Measurements from ENCODE around the gene LRRC8B. TPM values are rescaled to one million over a fixed set of nuclear protein-coding genes. Genes with fewer than 3 reads are reported as not detected.

The LRRC8B gene
- total and polyA plus RNA-seq, 11 donors: 0.91 to 10.4 (median 4.7) TPM

DNA sequence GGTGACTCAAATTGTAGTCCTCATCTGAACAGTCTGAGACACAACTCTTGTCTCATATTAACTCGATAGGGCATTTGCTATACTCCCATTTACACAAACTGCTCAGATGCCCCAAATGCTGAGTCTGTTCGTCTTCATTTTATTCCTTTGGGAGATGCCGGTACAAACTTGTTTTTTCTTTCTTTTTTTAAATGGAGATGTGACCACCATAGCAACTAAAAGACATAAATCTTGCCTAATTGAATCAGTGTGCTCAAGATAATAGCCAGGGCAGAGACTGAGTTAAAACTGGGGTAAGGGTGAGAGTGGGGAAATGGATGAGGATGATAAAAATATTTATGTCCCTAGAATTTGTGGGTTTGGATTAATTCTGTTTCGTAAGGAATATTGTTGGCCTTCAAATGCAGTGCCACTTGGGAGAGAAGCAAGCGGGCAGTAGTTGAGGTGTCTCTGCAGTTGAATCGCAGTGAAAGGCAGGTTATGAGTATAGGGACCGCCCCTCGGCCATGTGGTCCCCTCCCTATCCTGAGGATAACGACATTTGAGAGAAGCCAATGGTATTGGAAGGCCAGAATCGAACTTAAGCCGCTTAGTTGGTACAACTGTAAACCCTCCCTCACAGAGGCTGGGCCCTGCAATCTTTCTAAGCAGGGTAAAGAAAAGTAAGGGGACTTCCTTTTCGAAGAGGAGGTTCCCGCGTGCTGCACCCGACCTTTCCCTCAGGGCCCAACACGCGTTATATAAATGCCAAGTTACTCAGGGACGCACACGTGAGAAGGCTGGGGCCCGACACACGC lies 859 bp upstream of the LRRC8B start:
- Histone ChIP-seq H3K36me3 (peaks cover 0 to 8% (median 0%) of the 10 kb centered on the region in 9 donors), H3K27me3 (no peaks in the 10 kb centered on the region), H3K27ac (peak overlapping the region; percentile 58 to 95 (median 91)), H3K4me3 (peak overlapping the region; percentile 76 to 97 (median 94)), H3K4me1 (peaks cover 0 to 44% (median 12%) of the 10 kb centered on the region in 12 donors), H3K9me3 (no peaks in the 10 kb centered on the region)
- intact Hi-C loops (cut with DNase I): loop anchor here in 7 of 10 donors (1.0 to 10.0 kb wide), 8 partner anchors 45 to 240 kb away; no protein-coding TSS in a partner anchor
- no peak for TF ChIP-seq POLR2A (IDR thresholded peaks at IDR 0.05)
- TF ChIP-seq, protein P1, sequence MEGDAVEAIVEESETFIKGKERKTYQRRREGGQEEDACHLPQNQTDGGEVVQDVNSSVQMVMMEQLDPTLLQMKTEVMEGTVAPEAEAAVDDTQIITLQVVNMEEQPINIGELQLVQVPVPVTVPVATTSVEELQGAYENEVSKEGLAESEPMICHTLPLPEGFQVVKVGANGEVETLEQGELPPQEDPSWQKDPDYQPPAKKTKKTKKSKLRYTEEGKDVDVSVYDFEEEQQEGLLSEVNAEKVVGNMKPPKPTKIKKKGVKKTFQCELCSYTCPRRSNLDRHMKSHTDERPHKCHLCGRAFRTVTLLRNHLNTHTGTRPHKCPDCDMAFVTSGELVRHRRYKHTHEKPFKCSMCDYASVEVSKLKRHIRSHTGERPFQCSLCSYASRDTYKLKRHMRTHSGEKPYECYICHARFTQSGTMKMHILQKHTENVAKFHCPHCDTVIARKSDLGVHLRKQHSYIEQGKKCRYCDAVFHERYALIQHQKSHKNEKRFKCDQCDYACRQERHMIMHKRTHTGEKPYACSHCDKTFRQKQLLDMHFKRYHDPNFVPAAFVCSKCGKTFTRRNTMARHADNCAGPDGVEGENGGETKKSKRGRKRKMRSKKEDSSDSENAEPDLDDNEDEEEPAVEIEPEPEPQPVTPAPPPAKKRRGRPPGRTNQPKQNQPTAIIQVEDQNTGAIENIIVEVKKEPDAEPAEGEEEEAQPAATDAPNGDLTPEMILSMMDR (IDR thresholded peaks at IDR 0.05): no peak
- peak in 1 of 5 donors; percentile 40 for DNase-seq
- 22 to 24% (median 22%) methylated on average over 21 of the region's 21 CpGs for WGBS, 4 donors
- ATAC-seq: peak; percentile 8 to 60 (median 18)

DNA sequence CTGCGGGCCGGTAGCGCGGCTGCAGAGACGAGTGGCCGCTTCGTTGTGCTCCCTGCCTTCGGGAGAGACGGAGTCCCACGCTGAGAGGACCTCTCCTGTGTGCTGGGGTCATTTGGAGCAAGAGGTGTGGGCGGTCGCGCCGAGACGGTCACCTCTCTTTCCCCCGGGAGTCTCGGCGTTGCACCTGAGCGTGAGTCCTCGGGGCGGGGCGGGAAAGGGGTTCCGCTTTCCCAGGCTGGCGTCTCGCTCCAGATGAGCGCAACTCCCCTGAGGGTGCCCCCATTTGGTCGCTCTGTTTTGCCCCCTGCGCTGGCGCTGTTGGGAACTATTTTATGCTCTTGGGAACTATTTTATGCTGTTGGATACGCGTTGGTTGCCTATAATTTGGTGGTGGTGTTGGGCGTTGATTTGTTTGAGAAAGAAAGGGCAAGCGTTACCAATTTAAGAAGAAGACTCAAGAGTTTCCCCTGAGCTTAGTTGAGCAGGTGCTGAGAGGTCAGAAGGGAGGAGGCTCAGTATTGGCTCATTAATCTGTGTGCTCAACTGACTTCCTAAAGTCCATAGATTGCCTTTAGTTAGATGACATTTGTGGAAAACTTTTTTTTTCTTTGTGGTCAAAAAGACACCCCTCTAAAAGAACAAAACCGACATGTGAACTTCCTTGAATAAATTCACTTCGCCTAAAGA lies 683 bp downstream of the LRRC8B start:
- no peak for TF ChIP-seq POLR2A (IDR thresholded peaks at IDR 0.05)
- TF ChIP-seq, protein P1 (IDR thresholded peaks at IDR 0.05): peak in 1 of 12 donors; percentile 5
- peak in 3 of 4 donors; percentile 11 to 38 (median 33) for ATAC-seq

DNA sequence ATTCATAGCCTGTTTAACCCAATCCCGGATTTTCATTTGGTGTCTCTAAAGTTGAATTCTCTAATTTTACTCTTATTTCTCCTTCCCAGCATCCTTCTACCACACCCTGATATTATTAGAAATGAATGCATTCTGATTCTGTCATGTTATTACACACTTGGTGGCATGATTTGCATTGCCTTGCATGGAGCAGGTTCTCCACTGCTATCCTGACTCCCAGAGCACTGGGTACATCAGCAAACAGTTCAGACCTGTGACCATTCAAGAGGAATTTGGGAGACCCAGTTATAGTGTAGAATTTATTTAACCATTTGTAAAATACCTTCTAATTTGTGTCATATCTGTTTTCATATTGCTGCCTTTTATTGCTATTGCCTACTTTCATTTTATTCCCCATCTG lies 2.6 kb downstream of the LRRC8B start:
- TF ChIP-seq, protein P1 (IDR thresholded peaks at IDR 0.05): no peak
- no peak for TF ChIP-seq POLR2A (IDR thresholded peaks at IDR 0.05)
- no peak for ATAC-seq

More for the DNA sequence above, 683 bp downstream of the LRRC8B start:
- no peaks in the 10 kb centered on the region for H3K27me3 ChIP-seq
- 3 to 5% (median 4%) methylated on average over 26 to 35 of the region's 35 CpGs for WGBS, 4 donors
- H3K27ac ChIP-seq: peak overlapping the region; percentile 58 to 95 (median 91)
- peaks cover 0 to 46% (median 12%) of the 10 kb centered on the region in 12 donors for H3K4me1 ChIP-seq
- DNase-seq: peak; percentile 35 to 62 (median 41)
- H3K9me3 ChIP-seq: no peaks in the 10 kb centered on the region
- peak overlapping the region; percentile 76 to 97 (median 94) for H3K4me3 ChIP-seq
- H3K36me3 ChIP-seq: peaks cover 0 to 11% (median 0%) of the 10 kb centered on the region in 9 donors
- intact Hi-C loops (cut with DNase I): loop anchor here in 5 of 10 donors (2.0 to 10.0 kb wide), 4 partner anchors 43 to 79 kb away; no protein-coding TSS in a partner anchor

More for the DNA sequence above, 2.6 kb downstream of the LRRC8B start:
- Histone ChIP-seq H3K27me3 (no peaks in the 10 kb centered on the region), H3K4me1 (peaks cover 0 to 62% (median 12%) of the 10 kb centered on the region in 12 donors), H3K4me3 (no peak overlapping the region), H3K27ac (no peak overlapping the region), H3K36me3 (peaks cover 0 to 11% (median 0%) of the 10 kb centered on the region in 9 donors), H3K9me3 (no peaks in the 10 kb centered on the region)
- intact Hi-C loops (cut with DNase I): loop anchor here in 3 of 10 donors (10.0 kb wide), 2 partner anchors 68 to 78 kb away; no protein-coding TSS in a partner anchor
- no peak for DNase-seq
- WGBS, 4 donors: 82 to 94% (median 83%) methylated on average over 1 of the region's 1 CpG
